Mucosa of descending colon (tissue), 3 donors: ENCODE results near the gene UBLCP1. TPM values are rescaled to one million over a fixed set of nuclear protein-coding genes. Genes with fewer than 3 reads are reported as not detected.
"Not testable (repeated sequence)": the region's sequence is repeated elsewhere in the genome, so short reads cannot be mapped to it uniquely, and the experiment has no call there.

Experiments
- ATAC-seq: fragments of 200-7000 bp; cut with Tn5 transposase; one replicate; pipeline ENCODE4 v1.9.1; 2020; ENCODE audit warnings: mild to moderate bottlenecking, moderate library complexity
- DNase-seq, 3 donors: peaks; one replicate each; pipeline ENCODE4 v3.0.0-alpha.2; 2020
- H3K36me3 ChIP-seq: fragments of 200-600 bp; one replicate; pipeline ENCODE4 v1.8.0; 2021; ENCODE audit warnings: low read depth, mild to moderate bottlenecking
- H3K4me1 ChIP-seq: fragments of 200-600 bp; one replicate; pipeline ENCODE4 v1.8.0; 2021; ENCODE audit warnings: low read depth, mild to moderate bottlenecking
- H3K4me3 ChIP-seq: fragments of 200-600 bp; one replicate; pipeline ENCODE4 v1.8.0; 2021; ENCODE audit warnings: mild to moderate bottlenecking
- H3K9me3 ChIP-seq: fragments of 200-600 bp; one replicate; pipeline ENCODE4 v1.8.0; 2021; ENCODE audit warnings: mild to moderate bottlenecking
- CTCF ChIP-seq: fragments of 200-600 bp; IDR thresholded peaks from one replicate; pipeline ENCODE4 v1.8.0; 2022; ENCODE audit warnings: antibody characterized with exemption, mild to moderate bottlenecking
- intact Hi-C, 2 donors: fragments of 100-400 bp; cut with DNase I in 1 of 2; cut with micrococcal nuclease in 1 of 2; formaldehyde crosslinking; loops; one replicate each; pipeline versions ENCODE4 v1.11.0 to v1.11.1; 2022; cut with DNase I, micrococcal nuclease
- total RNA-seq, 3 donors: library from RNA; stranded (reverse); fragmentation: NEBNext Ultra II Directional in 2 of 3; extraction: Animal tissue kit (Norgen Biotek cat#: 25700) in 2 of 3; gene quantifications; one replicate each; pipeline versions ENCODE4 v1.2.1 to v1.2.4, GENCODE V29; 2021 to 2023
- donor health status: DM: no; HTN: no; CAD: no; lungs with moderate emphysema.
- donor health status: DM: no; HTN: no; CAD: no.
- donor health status: DM: no; HTN: yes; CAD: no.

Gene UBLCP1
- total RNA-seq, 3 donors from 2014 or later = 12.1 to 18.3 (median 17.7) TPM

- ATAC-seq = no peak
- H3K4me1 ChIP-seq = no peaks in the 10 kb centered on the region
- no peak for DNase-seq
- H3K4me3 ChIP-seq = no peak overlapping the region
- intact Hi-C loops = no loop called here
- no peak for TF ChIP-seq CTCF
- peaks cover 17% of the 10 kb centered on the region for H3K9me3 ChIP-seq
- H3K36me3 ChIP-seq = no peaks in the 10 kb centered on the region
These were observed 38.4 kb downstream of the UBLCP1 start for GRCh38 chr5:159301466-159301865.

GRCh38 chr5:159301929-159302860, 39.1 kb downstream of the UBLCP1 start:
- ATAC-seq, intact Hi-C loops, H3K4me1 ChIP-seq, DNase-seq, H3K36me3 ChIP-seq, H3K4me3 ChIP-seq: not testable (repeated sequence)
- peaks cover 17% of the 10 kb centered on the region for H3K9me3 ChIP-seq

- DNase-seq = no peak
- no peak for TF ChIP-seq CTCF
- Histone ChIP-seq H3K4me3 (no peak overlapping the region), H3K4me1 (no peaks in the 10 kb centered on the region), H3K9me3 (peaks cover 11% of the 10 kb centered on the region), H3K36me3 (no peaks in the 10 kb centered on the region)
- intact Hi-C loops = no loop called here
- ATAC-seq = no peak
These were observed 40.2 kb downstream of the UBLCP1 start for GRCh38 chr5:159303286-159303685.

GRCh38 chr5:159304961-159305595, 42.0 kb downstream of the UBLCP1 start:
- intact Hi-C loops = no loop called here
- Histone ChIP-seq H3K4me1 (no peaks in the 10 kb centered on the region), H3K9me3 (peaks cover 10% of the 10 kb centered on the region), H3K4me3 (no peak overlapping the region), H3K36me3 (no peaks in the 10 kb centered on the region)
- DNase-seq (no peak), ATAC-seq (no peak)
- TF ChIP-seq CTCF = no peak

GRCh38 chr5:159309689-159310433, 46.8 kb downstream of the UBLCP1 start:
- H3K9me3 ChIP-seq = no peaks in the 10 kb centered on the region
- DNase-seq = no peak
- H3K36me3 ChIP-seq = no peaks in the 10 kb centered on the region
- no peak for TF ChIP-seq CTCF
- peak; percentile 33 for ATAC-seq
- intact Hi-C loops = loop anchor here in 1 of 2 donors (10.0 kb wide), 1 partner anchor 155 kb away; no protein-coding TSS in a partner anchor
- H3K4me3 ChIP-seq = no peak overlapping the region
- no peaks in the 10 kb centered on the region for H3K4me1 ChIP-seq
